Measurements from ENCODE around the gene FAM20C. TPM values are rescaled to one million over a fixed set of nuclear protein-coding genes. Genes with fewer than 3 reads are reported as not detected.

FAM20C gene
- total RNA-seq, 1 experiment from 2014 or later = 87.9 TPM

GRCh38 chr7:303884-304573, 111.7 kb downstream of the FAM20C start:
- H3F3A ChIP-seq (ENCODE audit: low read length, unreplicated experiment) = no peaks in the 10 kb centered on the region
- no peak overlapping the region for H3K27ac ChIP-seq (ENCODE audit: low read length)
- no peak for TF ChIP-seq CTCF (conservative IDR thresholded peaks at IDR 0.05; ENCODE audit: low read depth, low read length)
- TF ChIP-seq EZH2phosphoT487 (IDR thresholded peaks at IDR 0.05; ENCODE audit: borderline replicate concordance, low read length) = no peak
- TF ChIP-seq EZH2 (IDR thresholded peaks at IDR 0.05; ENCODE audit: low read length, unreplicated experiment) = no peak
- ATAC-seq (no peak), DNase-seq (no peak)
- H3K4me2 ChIP-seq (ENCODE audit: low read length) = no peak overlapping the region
- H2AFZ ChIP-seq (ENCODE audit: low read length) = no peak overlapping the region
- H3K9me3 ChIP-seq (ENCODE audit: low read length) = no peaks in the 10 kb centered on the region; the same call in 1 of the 2 replicates
- no peaks in the 10 kb centered on the region for H3K36me3 ChIP-seq (ENCODE audit: low read depth, low read length)
- ChIA-PET POLR2A (ENCODE audit: unreplicated experiment) (no interaction called here), CTCF (no interaction called here)
- H3K4me3 ChIP-seq (ENCODE audit: low read length) = no peak overlapping the region
- H3K9ac ChIP-seq (ENCODE audit: low read length) = no peak overlapping the region
- no TSS peak for BruUV-seq (replicated peaks)
- no peaks in the 10 kb centered on the region for H3K27me3 ChIP-seq (ENCODE audit: low read length)
- intact Hi-C loops (cut with micrococcal nuclease) = no loop called here
- no peaks in the 10 kb centered on the region for H3K79me2 ChIP-seq (ENCODE audit: low read length)
- no peaks in the 10 kb centered on the region for H3K9me2 ChIP-seq (replicated peaks; ENCODE audit: low read length)
- no peaks in the 10 kb centered on the region for H4K20me1 ChIP-seq (ENCODE audit: low read length)
- no peaks in the 10 kb centered on the region for H3K4me1 ChIP-seq (ENCODE audit: insufficient read depth, low read length)

DNA sequence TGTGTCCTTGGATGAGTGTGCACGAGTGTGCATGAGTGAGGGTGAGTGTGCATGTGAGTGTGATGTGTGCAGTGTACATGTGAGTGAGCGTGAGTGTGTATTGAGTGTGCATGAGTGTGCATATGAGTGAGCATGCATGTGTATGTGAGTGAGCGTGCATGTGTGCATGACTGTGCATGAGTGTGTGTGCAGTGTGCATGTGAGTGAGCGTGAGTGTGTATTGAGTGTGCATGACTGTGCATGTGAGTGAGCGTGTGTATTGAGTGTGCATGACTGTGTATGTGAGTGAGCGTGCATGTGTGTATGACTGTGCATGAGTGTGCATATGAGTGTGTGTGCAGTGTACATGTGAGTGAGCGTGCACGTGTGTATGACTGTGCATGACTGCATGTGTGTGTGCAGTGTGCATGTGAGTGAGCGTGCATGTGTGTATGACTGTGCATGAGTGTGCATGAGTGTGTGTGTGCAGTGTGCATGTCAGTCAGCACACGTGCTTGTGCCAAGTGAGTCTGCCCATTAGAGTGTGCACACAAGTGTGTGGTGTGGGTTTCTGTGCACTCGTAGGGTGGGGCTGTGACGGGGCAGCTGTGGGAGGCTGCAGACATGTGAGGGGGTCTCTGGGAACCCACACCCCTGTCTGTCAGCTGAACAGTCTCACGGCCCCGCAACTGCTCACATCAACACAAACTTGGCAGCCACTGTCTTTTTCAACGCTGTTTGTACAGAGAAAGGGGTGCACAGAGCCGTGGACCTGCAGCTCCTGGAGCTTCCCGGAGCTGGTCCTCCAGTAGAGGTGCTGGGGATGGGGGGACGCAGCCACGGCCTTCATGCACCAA, 112.4 kb downstream of the FAM20C start:
- H3K27ac ChIP-seq (ENCODE audit: low read length) = no peak overlapping the region
- H3K27me3 ChIP-seq (ENCODE audit: low read length) = no peaks in the 10 kb centered on the region
- TF ChIP-seq CTCF (conservative IDR thresholded peaks at IDR 0.05; ENCODE audit: low read depth, low read length) = no peak
- TF ChIP-seq EZH2 (IDR thresholded peaks at IDR 0.05; ENCODE audit: low read length, unreplicated experiment) = no peak
- no peak for TF ChIP-seq EZH2phosphoT487 (IDR thresholded peaks at IDR 0.05; ENCODE audit: borderline replicate concordance, low read length)
- no peaks in the 10 kb centered on the region for H3K36me3 ChIP-seq (ENCODE audit: low read depth, low read length)
- no TSS peak for BruUV-seq (replicated peaks)
- H4K20me1 ChIP-seq (ENCODE audit: low read length) = no peaks in the 10 kb centered on the region
- no peaks in the 10 kb centered on the region for H3K79me2 ChIP-seq (ENCODE audit: low read length)
- ATAC-seq (no peak), DNase-seq (no peak)
- ChIA-PET POLR2A (ENCODE audit: unreplicated experiment) (no interaction called here), CTCF (no interaction called here)
- no peak overlapping the region for H3K4me2 ChIP-seq (ENCODE audit: low read length)
- no peak overlapping the region for H2AFZ ChIP-seq (ENCODE audit: low read length)
- no peaks in the 10 kb centered on the region for H3K4me1 ChIP-seq (ENCODE audit: insufficient read depth, low read length)
- H3K4me3 ChIP-seq (ENCODE audit: low read length) = no peak overlapping the region
- intact Hi-C loops (cut with micrococcal nuclease) = no loop called here
- no peaks in the 10 kb centered on the region; the same call in 1 of the 2 replicates for H3K9me3 ChIP-seq (ENCODE audit: low read length)
- no peaks in the 10 kb centered on the region for H3F3A ChIP-seq (ENCODE audit: low read length, unreplicated experiment)
- no peaks in the 10 kb centered on the region for H3K9me2 ChIP-seq (replicated peaks; ENCODE audit: low read length)
- H3K9ac ChIP-seq (ENCODE audit: low read length) = no peak overlapping the region

Measured in PC-3 (cell line).